GM19099 (cell line): ENCODE measurements around the gene C7.

Experiments used
- POLR2A ChIP-seq: IDR thresholded peaks from 3 replicates; pipeline ENCODE4 v1.6.1; 2011; ENCODE audit warnings: low read depth; ENCODE audit not compliant: insufficient read length; ENCODE audit errors: extremely low read depth

The C7 gene

DNA sequence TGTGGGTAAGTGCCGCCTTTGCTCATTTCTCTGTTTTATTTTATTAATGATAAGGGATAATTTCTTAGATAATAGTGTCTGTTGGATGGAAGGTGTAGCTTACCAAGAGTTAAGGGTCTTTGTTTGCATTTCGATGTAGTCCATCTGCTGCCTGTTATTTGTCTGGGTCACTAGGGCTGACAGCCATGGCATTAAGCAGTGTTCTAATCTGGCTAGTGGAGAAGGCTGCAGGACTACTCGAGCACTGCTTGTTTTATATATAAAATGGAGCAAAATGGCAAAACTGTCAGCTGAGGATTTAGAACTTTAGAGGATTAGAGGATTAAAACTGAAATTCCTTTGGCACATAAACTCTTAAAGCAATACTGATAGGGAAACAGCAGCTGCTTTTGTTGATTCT lies 67.5 kb downstream of the C7 start:
- TF ChIP-seq POLR2A = no peak

DNA sequence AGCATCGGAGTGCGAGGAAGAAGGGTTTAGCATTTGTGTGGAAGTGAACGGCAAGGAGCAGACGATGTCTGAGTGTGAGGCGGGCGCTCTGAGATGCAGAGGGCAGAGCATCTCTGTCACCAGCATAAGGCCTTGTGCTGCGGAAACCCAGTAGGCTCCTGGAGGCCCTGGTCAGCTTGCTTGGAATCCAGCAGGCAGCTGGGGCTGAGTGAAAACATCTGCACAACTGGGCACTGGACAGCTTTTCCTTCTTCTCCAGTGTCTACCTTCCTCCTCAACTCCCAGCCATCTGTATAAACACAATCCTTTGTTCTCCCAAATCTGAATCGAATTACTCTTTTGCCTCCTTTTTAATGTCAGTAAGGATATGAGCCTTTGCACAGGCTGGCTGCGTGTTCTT lies 72.1 kb downstream of the C7 start:
- TF ChIP-seq POLR2A = no peak

DNA sequence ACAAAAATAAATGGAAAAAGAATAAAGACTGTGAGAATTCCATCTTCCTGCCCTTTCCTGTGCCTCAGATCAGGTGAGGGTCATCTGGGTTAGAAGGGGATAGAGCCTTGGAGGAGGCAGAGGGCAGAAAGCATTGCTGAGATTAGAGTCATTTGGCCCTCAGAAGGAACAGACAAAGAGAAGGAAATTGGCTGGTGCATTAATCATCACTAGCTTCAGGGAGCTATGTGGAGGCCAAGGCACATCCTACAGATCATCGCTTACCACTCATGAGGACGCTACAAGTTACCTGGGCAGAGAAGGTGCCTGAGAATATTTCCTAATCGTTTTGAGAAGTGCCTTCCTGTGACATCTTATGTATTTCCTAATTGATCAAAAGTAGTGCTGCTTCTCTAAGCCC lies 74.5 kb downstream of the C7 start:
- no peak for TF ChIP-seq POLR2A

DNA sequence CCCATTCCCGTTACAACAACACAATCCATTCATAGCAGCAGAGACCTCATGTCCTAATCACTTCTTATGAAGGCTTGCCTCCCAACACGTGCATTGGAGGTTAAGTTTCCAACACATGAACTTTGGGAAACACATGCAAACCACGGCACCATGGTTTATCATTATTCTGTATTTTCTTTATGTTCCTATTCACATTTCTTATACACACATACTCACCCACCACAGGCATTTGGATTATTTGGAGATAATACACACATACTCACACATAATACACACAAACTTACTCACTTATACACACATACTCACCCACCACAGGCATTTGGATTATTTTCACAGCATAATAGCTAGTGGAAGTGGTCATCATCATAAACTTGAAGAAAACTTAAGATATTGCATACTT lies 75.6 kb downstream of the C7 start:
- TF ChIP-seq POLR2A = no peak

DNA sequence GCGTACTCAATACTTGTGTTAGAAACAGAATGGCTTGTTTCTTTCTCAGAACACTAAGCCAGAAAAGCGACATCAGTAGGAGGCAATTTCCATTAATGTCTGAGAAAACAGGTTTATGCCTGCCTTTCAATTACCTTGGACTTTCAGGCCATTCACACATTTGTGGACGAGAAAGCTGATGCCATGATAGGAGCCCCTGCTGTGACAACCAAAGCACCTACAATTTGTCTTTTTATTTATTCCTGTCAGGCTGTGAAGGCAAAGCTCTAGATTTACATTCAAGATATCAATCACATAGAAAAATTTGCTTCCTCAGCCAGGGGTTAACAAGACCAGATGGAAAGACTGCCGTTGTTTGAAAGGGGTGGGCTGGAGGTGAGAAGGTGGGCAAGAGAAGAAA lies 76.2 kb downstream of the C7 start:
- TF ChIP-seq POLR2A = no peak

DNA sequence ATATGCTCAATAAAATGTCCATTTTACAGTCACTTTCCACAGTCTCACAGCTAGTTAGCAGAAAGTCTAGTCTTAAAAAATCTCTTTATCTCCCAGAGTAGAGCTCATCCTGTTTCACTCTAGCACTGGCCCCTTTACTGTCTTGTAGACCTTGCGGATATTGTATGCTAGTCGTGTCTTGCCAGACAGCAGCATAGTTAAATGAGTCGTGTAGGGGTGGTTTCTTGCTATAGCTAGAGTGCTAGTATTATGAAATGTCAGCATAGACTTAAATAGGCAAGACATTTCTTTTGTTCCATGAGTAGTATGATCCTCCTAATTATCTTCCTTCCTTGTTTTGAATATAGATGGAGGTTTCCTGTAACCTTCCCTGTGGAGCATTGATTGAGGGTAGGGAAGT lies 77.4 kb downstream of the C7 start:
- no peak for TF ChIP-seq POLR2A

DNA sequence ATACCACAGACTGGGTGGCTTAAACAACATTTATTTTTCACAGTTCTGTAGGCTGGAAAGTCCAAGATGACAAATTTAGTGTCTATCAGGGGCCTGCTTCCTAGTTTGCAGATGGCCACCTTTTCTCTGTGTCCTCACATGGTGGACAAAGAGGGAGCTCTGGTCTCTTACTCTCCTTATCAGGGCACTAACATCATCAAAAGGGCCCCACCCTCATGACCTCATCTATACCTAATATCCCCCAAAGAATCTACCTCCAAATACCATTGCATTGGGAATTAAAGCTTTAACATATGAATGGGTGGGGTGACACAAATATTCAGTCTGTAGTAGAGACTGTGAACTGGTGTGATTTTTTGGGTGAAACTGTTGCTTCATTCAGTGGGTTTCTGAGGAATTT lies 78.1 kb downstream of the C7 start:
- TF ChIP-seq POLR2A = no peak

DNA sequence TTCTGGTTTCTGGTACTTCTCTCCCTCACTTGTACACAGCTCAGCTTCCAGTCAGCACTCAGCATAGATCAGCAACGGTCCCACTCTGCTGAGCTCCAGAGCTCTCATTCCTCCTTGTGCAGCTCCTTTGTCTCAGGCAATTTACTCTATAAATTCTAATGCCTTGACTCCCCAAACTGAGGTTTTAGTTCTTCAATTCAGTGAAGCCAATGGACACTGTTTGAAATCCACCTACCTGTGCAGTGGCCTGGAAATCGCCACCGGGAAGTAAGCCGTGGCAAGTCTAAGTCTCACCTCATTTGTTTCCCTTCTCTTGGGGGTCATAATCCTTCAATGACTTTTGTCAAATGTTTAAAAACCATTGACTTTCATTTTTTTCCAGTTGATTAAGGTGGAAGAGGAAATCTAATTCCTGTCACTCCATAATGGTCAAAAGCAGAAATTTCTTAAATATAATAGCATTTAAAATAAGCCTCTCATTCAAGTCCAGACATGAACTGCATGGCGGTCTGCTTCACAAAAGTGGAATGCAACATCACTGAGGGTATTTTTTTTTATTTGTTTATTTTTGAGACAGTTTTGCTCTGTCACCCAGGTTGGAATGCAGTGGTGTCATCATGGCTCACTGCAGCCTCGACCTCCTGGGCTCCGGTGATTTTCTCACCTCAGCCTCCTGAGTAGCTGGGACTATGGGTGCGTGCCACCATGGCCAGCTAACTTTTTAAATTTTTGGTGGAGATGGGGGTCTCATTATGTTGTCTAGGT lies 79.6 kb downstream of the C7 start:
- no peak for TF ChIP-seq POLR2A

DNA sequence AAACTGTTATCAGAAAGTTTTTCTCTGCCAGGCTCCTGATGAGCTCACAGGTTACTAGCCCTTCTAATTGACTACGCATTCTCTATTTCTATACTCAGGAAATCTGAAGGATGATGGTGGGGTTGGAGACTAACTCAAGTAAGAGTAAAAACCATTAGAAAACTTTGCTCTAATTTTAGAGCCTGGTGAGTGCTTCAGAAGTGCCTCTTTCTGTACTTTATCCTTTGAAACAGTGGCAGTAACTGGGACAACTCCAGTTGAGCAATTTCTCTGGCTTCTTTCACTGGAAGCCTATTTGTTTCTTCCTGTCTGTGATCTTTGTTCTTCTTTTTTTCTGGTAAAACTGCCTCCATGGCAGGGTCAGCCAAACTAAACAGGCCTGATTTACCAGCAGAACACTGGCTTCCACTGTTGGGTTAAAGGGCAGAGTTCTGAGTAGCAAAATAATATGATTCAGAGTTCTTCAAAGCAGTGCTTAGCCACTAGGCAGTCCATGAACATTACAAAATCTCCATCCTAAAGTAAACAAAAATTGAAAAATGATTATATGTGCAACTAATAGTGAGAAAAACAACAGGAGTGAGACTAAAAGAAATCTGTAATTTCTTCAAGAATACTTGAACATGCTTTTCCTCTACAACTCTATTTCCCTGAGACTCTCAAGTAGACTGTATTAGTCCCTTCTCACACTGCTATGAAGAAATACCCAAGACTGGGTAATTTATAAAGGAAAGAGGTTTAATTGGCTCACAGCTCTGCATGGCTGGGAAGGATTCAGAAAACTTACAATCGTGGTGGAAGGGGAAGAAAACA lies 82.1 kb downstream of the C7 start:
- no peak for TF ChIP-seq POLR2A

DNA sequence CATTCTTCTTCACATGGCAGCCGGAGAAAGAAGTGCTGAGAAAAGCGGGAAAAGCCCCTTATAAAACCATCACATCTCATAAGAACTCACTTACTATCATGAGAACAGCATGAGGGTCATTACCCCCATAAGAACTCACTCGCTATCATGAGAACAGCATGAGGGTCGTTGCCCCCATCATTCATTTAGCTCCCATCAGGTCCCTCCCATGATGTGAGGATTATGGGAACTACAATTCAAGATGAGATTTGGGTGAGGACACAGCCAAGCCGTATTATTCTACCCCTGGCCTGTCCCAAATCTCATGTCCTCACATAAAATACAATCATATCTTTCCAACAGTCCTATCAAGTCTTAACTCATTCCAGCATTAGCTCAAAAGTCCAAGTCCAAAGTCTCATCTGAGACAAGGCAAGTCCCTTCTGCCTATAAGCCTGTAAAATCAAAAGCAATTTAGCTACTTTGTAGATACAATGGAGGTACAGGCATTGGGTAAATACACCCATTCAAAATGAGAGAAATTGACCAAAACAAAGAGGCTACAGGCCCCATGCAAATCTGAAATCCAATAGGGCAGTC lies 82.8 kb downstream of the C7 start:
- TF ChIP-seq POLR2A = no peak

DNA sequence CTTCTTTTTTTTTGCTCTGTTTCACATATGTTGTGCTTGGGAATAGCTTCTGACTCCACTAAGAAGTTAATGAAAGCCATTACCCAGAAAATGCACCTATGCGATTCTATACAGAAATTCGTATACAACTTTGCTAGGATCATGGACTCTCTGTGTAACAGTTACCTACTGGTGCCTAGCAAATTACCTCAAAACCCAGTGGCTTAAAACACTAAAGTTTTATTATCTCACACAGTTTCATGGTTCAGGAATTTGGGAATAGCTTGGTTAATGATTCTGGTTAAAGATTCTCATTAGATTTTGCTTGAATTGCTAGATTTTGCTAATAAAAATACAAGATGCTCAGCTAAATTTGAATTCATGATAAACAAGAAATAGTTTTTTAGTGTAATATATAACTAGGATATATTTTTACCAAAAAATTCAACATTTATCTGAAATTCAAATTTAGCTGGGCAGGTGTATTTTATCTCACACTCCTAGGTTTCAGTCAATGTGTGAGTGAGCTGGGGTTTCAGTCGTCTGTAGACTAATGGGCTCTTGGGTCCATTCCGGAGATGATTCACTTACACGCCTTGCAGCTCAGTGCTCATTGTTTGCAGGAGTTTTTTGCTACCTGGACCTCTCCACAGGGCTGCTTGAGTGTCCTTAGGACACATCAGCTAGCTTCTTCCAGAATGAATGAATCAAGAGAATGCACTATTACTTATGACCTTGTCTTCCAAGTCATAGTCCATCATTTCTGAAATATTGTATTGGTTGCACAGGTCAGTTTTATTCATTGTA lies 86.7 kb downstream of the C7 start:
- no peak for TF ChIP-seq POLR2A

DNA sequence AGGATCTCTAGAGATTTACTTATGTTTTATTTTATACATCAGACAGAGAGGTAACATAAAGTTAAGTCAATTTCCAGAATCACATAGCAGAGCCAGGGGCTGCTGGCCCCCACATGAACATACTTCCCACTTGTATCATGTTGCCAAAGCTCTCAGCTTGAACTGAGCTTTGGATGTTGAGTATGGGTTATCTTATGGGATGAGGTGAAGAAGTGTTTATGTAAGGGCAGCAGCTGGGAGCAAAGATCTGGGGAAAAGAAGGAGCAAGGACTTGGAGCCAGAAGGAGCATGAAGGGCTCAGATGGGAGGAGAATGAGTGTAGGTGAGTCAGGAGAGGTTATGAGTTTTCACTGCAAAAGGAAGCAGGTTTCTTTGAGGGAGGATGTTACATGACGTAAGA lies 89.8 kb downstream of the C7 start:
- TF ChIP-seq POLR2A = no peak

DNA sequence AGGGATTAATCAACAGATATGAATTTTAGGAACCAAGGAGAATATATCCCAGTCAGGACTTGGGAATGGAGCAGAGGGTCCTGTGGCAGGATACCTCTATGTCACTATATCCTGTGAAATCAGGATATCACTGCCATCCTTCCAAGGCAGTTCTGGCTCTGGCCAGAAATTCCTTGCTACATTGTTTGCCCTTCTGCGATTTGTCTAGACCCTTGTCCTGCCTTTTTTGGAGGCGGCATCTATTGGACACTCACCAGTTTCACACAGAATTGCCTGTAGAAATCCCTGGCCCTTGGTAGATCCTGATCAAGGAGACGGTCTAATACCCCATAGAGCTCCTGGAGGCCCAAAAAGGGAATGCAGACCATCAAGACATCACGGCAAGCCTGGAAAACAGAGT lies 90.7 kb downstream of the C7 start:
- no peak for TF ChIP-seq POLR2A

DNA sequence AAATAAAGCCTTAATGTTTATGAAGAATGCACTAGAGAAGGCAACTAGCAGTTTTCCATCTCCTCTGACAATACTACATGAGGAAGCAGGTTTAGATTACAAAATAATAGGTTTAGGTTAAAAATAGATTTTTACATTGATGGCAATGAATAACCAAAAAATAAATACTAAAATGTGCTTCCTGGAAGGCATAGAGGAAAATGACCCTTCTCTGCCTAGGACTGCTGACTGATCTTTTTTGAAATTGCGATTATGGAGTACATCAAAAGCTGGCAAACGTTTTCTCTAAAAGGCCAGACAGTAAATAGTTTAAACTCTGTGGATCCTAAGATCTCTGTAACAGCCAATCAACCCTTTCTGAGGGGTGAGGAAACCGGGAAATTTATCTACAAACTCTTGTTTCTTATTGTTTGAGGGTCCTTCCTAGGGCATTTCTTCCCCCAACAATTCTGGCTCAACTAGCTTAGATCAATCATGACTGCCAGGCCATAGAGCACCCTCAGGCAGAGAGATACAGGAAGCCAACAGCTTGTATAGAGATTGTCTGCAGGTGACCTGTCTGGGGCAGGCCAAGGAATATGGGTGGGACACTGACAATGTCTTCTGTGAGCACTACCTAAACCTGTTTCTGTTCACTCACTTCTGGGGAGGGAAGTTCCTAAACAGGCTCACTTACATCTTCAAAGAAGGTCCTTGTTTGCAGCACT lies 94.5 kb downstream of the C7 start:
- no peak for TF ChIP-seq POLR2A

DNA sequence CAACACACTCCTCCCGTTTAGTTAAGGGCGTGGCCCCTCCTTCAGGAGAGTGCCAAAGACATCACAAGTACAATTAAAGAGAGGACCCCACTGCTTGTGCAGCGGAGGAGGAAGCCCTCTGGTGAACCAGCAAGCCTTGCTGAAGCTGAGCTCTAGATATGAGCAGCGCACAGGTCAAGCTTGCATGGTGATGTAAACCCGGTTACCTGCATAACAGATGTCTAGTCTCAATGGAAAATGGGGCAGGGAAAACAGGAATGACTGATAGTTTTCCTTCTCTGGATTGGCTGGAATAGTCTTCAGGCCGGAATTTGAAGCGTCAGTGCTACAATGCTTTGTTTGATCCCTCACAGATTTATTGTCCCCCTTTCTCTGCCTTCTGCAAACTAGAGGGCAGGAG lies 95.6 kb downstream of the C7 start:
- no peak for TF ChIP-seq POLR2A
